Muscle of leg (tissue), 11 donors: ENCODE measurements around the gene LDAH. TPM values are rescaled to one million over a fixed set of nuclear protein-coding genes. Genes with fewer than 3 reads are reported as not detected.
"Not testable (repeated sequence)": the region's sequence is repeated elsewhere in the genome, so short reads cannot be mapped to it uniquely, and the experiment has no call there.

Experiments used
- DNase-seq: peaks from one replicate; pipeline ENCODE4 v3.0.0; 2013
- H3K27ac ChIP-seq: one replicate; pipeline ENCODE4 v1.5.1; 2013; ENCODE audit warnings: mild to moderate bottlenecking, low read length, control low read depth
- H3K27me3 ChIP-seq: one replicate; pipeline ENCODE4 v1.6.1; 2013; ENCODE audit warnings: low read length; ENCODE audit not compliant: control insufficient read depth, insufficient read depth
- H3K36me3 ChIP-seq: one replicate; pipeline ENCODE4 v1.6.1; 2013; ENCODE audit warnings: low read length; ENCODE audit not compliant: control insufficient read depth, insufficient read depth
- H3K4me1 ChIP-seq: one replicate; pipeline ENCODE4 v1.6.1; 2013; ENCODE audit warnings: low read length; ENCODE audit not compliant: control insufficient read depth, insufficient read depth
- H3K4me3 ChIP-seq: one replicate; pipeline ENCODE4 v1.5.1; 2013; ENCODE audit warnings: low read length, control low read depth
- H3K9me3 ChIP-seq: replicated peaks from 2 replicates; pipeline ENCODE4 v1.6.1; 2013; ENCODE audit warnings: low read depth, low read length; ENCODE audit not compliant: control insufficient read depth
- WGBS: methylation state at CpG from one replicate; pipeline ENCODE4 v1.1.5; 2013; ENCODE audit warnings: missing lambda C conversion rate; ENCODE audit not compliant: insufficient coverage; 5-methylcytosine and 5-hydroxymethylcytosine counted together
- polyA plus RNA-seq, 8 donors: library from polyadenylated mRNA; unstranded; fragments of 120-200 nt; gene quantifications; one replicate each; pipeline versions ENCODE4 v1.2.1 to v1.2.3, GENCODE V29; 2013; ENCODE audit warnings: inconsistent platforms in 1 of 8, low replicate concordance in 1 of 8; ENCODE audit not compliant: insufficient read length in 8 of 8, insufficient read depth in 1 of 8
- total RNA-seq: library from RNA; stranded (reverse); fragments of 120-200 nt; gene quantifications from one replicate; pipeline ENCODE4 v1.2.4, GENCODE V29; 2013

Gene LDAH
- total and polyA plus RNA-seq, 9 donors = 8.5 to 15.5 (median 10.9) TPM

DNA sequence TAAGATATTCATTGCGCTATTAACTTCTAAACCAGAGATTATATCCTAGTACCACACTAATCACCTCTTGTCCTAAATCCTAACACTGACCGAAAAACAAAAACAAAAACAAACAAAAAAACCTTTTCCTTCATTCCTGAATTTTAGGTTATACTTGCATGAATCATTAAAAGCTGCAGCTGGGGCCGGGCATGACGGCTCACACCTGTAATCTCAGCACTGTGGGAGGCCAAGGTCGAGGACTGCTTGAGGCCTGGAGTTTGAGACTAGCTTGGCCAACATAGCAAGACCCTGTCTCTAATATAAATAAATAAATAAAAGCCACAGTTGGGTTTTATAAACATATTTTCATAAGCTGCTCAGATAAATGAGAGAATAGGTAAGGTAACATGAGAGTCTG, 96.0 kb downstream of the LDAH start:
- DNase-seq = no peak
- Histone ChIP-seq H3K36me3 (no peaks in the 10 kb centered on the region), H3K27me3 (no peaks in the 10 kb centered on the region), H3K4me1 (no peaks in the 10 kb centered on the region), H3K27ac (no peak overlapping the region), H3K4me3 (no peak overlapping the region), H3K9me3 (no peaks in the 10 kb centered on the region)
- 100% methylated on average over 1 of the region's 5 CpGs for WGBS

DNA sequence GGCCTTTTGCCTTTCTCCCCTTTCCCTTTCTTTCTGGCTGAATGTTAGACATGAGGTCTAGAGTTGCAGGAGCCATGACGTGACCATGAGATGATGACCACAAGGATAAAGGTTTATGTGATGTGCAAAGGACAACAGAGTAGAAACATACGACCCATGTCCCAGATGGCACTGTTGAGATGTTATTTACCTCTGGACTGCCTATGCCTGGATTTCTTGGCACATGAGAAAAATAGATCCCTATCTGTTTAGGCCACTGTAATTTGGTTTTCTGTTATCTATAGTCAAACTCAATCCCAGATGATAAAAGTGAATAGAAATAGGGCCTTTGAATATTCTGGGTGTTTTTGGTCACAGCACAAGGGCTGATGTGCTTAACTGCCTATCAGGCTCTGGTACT, 97.1 kb downstream of the LDAH start:
- H3K36me3 ChIP-seq = no peaks in the 10 kb centered on the region
- 100% methylated on average over 1 of the region's 2 CpGs for WGBS
- H3K9me3 ChIP-seq = no peaks in the 10 kb centered on the region
- no peak overlapping the region for H3K4me3 ChIP-seq
- no peaks in the 10 kb centered on the region for H3K4me1 ChIP-seq
- H3K27me3 ChIP-seq = no peaks in the 10 kb centered on the region
- no peak overlapping the region for H3K27ac ChIP-seq
- no peak for DNase-seq

DNA sequence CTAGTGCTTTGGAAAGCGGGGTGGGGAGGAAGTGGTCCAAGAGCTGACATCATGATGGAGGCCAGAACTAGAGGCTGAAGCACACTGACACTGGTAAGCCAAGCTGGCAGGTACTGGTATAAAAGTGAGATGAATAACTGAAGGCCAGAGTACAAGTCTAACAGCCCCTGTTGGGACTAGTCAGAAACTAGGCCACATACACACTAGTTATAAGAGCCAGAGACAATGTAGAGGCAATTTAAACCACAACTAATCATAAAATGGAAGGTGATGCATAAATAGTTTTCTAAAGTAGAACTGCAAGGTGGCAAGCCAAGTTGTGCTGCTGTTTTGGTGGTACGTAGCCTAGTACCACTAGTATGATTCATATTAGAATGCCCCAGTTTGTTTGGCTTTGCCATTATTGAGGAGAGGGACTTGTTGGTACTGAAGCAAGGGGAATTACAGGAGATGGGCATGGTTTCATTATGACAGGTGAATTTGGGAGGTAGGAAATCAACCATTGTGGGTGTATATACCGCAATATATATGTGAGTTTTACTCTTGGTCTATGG, 98.3 kb downstream of the LDAH start:
- WGBS = 100% methylated on average over 2 of the region's 3 CpGs
- Histone ChIP-seq H3K9me3 (no peaks in the 10 kb centered on the region), H3K27me3 (no peaks in the 10 kb centered on the region)

DNA sequence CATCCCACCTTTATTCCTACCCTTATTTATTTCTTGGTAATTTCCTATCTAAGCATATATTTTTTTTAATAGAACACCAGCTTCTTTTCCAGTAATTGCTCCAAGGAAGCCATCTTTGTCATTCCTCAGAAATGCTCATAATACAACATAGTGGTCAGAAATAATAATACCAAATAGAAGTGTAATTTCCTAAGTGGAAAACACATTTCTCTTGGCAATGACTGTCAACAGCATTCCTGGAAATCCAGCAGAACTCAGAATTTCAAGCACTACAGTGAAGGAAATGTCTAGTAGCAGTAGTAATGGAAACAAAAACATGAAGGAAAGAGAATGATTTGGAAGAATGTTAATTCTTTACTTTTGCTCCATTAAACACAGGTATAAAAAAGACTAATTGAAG, 99.4 kb downstream of the LDAH start:
- DNase-seq = no peak
- Histone ChIP-seq H3K4me3 (no peak overlapping the region), H3K36me3 (no peaks in the 10 kb centered on the region), H3K27ac (no peak overlapping the region), H3K9me3 (no peaks in the 10 kb centered on the region), H3K4me1 (no peaks in the 10 kb centered on the region), H3K27me3 (no peaks in the 10 kb centered on the region)

More for the DNA sequence above, 98.3 kb downstream of the LDAH start:
- Histone ChIP-seq H3K36me3 (no peaks in the 10 kb centered on the region), H3K4me1 (no peaks in the 10 kb centered on the region), H3K27ac (no peak overlapping the region), H3K4me3 (no peak overlapping the region)
- DNase-seq = no peak

DNA sequence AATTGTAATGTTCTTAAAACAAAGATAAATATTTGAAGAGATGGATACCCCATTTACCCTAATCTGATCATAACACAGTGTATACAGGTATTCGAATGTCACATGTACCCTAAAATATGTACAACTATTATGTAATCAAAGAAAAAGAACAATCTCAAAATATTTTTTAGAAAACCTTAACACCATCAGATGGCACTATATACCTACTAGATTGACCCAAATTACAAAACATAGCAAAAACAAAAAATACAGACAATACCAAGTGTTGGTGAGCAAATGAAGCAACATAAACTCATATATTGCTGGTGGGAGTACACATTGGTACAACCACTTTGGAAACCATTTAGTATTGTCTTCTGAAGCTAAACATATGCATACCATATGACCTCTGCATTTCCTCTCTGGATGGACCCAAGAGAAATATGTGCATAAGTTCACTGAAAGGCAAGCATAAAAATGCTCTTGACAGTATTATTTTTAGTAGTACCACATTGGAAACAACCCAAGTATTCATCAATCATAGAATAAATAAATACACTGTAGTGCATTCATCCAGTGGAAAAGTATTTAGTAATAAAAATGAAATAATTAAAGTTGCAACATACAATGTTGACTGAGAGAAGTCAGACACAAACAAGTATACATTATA, 100.2 kb downstream of the LDAH start:
- Histone ChIP-seq H3K27ac (no peak overlapping the region), H3K9me3 (no peaks in the 10 kb centered on the region), H3K36me3 (no peaks in the 10 kb centered on the region), H3K27me3 (no peaks in the 10 kb centered on the region), H3K4me3 (no peak overlapping the region), H3K4me1 (no peaks in the 10 kb centered on the region)
- no CpG with 5 or more reads among the region's 1 CpG for WGBS
- no peak for DNase-seq

DNA sequence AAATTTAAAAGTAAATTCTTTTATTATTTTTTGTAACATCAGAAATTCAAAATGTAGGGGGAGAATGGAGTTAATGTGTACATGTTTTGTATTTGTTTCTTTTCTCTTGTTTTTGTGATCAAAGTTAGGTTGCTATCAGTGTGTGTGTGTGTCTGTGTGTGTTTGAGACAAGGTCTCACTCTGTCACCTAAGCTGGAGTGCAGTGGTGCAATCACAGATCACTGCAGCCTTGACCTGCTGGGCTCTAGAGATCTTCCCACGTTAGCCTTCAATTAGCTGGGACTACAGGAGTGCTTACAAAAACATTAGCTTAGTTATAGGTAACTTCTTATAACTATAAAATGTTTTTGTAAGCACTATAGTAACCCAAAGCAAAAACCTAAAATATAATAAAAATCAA, 105.3 kb downstream of the LDAH start:
- no peaks in the 10 kb centered on the region for H3K9me3 ChIP-seq
- WGBS = no CpG with 5 or more reads among the region's 1 CpG
- no peaks in the 10 kb centered on the region for H3K36me3 ChIP-seq

DNA sequence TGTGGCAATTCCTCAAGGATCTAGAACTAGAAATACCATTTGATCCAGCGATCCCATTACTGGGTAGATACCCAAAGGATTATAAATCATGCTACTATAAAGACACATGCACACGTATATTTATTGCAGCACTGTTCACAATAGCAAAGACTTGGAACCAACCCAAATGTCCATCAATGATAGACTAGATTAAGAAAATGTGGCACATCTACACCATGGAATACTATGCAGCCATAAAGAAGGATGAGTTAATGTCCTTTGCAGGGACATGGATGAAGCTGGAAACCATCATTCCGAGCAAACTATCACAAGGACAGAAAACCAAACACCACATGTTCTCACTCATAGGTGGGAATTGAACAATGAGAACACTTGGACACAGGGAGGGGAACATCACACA, 106.7 kb downstream of the LDAH start:
- not testable (repeated sequence) for H3K36me3 ChIP-seq, H3K27me3 ChIP-seq, H3K4me1 ChIP-seq, H3K4me3 ChIP-seq, DNase-seq, H3K9me3 ChIP-seq, H3K27ac ChIP-seq
- WGBS = no CpG with 5 or more reads among the region's 3 CpGs

More for the DNA sequence above, 105.3 kb downstream of the LDAH start:
- H3K4me1 ChIP-seq = no peaks in the 10 kb centered on the region
- H3K27ac ChIP-seq = no peak overlapping the region
- DNase-seq = no peak
- no peaks in the 10 kb centered on the region for H3K27me3 ChIP-seq
- H3K4me3 ChIP-seq = no peak overlapping the region

DNA sequence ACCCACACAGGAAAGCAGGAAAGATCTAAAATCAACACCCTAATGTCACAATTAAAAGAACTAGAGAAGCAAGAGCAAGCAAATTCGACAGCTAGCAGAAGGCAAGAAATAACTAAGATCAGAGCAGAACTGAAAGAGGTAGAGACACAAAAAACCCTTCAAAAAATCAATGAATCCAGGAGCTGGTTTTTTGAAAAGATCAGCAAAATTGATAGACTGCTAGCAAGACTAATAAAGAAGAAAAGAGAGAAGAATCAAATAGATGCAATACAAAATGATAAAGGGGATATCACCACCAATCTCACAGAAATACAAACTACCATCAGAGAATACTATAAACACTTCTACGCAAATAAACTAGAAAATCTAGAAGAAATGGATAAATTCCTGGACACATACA, 108.5 kb downstream of the LDAH start:
- no CpG with 5 or more reads among the region's 2 CpGs for WGBS

DNA sequence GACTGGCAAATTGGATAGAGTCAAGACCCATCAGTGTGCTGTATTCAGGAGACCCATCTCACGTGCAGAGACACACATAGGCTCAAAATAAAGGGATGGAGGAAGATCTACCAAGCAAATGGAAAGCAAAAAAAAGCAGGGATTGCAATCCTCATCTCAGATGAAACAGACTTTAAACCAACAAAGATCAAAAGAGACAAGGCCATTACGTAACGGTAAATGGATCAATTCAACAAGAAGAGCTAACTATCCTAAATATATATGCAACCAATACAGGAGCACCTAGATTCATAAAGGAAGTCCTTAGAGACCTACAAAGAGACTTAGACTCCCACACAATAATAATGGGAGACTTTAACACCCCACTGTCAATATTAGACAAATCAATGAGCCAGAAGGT, 109.3 kb downstream of the LDAH start:
- not testable (repeated sequence) for H3K9me3 ChIP-seq, DNase-seq, H3K27me3 ChIP-seq, H3K4me3 ChIP-seq, H3K4me1 ChIP-seq, H3K36me3 ChIP-seq, H3K27ac ChIP-seq
- no CpG with 5 or more reads among the region's 3 CpGs for WGBS

More for the DNA sequence above, 108.5 kb downstream of the LDAH start:
- not testable (repeated sequence) for H3K4me1 ChIP-seq, H3K9me3 ChIP-seq, H3K4me3 ChIP-seq, H3K27ac ChIP-seq, H3K36me3 ChIP-seq, DNase-seq, H3K27me3 ChIP-seq

DNA sequence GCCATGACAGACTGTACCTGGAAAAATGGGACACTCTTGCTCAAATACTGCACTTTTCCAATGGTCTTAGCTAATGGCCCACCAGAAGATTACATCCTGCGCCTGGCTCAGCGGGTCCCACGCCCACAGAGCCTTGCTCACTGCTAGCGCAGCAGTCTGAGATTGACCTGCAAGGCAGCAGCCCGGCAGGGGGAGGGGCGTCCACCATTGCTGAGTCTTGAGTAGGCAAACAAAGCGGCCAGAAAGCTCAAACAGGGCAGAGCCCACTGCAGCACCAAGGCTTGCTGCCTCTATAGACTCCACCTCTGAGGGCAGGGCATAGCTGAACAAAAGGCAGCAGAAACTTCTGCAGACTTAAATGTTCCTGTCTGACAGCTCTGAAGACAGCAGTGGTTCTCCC, 111.3 kb downstream of the LDAH start:
- H3K9me3 ChIP-seq, H3K27ac ChIP-seq, DNase-seq, H3K4me1 ChIP-seq, H3K27me3 ChIP-seq, H3K36me3 ChIP-seq, H3K4me3 ChIP-seq: not testable (repeated sequence)
- 94% methylated on average over 7 of the region's 7 CpGs for WGBS

DNA sequence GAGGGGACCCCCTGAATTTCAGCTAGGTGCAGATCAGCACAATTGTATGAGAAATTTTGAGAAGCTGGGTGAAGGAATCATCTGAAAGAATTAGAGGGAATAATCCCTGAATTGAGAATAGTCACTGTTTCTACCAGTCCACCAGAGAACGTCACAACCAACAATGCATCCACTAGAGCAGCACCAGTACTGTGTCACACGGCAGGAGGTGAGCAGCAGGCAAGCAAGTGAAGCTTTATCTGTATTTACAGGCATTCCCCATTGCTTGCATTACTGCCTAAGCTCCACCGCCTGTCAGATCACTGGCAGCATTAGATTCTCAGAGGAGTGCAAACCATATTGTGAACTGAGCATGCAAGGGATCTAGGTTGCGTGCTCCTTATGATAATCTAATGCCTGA, 115.3 kb downstream of the LDAH start:
- H3K27ac ChIP-seq = no peak overlapping the region
- 76% methylated on average over 3 of the region's 4 CpGs for WGBS
- H3K4me3 ChIP-seq = no peak overlapping the region
- no peaks in the 10 kb centered on the region for H3K9me3 ChIP-seq
- no peak for DNase-seq
- H3K4me1 ChIP-seq = no peaks in the 10 kb centered on the region
- no peaks in the 10 kb centered on the region for H3K36me3 ChIP-seq
- no peaks in the 10 kb centered on the region for H3K27me3 ChIP-seq
